Endothelial cell of umbilical vein (primary cell): ENCODE data around the gene PPIL6. TPM values are rescaled to one million over a fixed set of nuclear protein-coding genes. Genes with fewer than 3 reads are reported as not detected.

Source experiments
- BruUV-seq: library from RNA; stranded (reverse); fragments of 400-500 nt; replicated peaks from 2 replicates; lab custom pipeline; 2021; lab: Mats Ljungman, UMichigan
- CTCF ChIA-PET: fragments of 300-600, 350-600 bp; sonication (Branson Sonifier 250); formaldehyde crosslinking; loops from one replicate; lab custom pipeline; 2021; ENCODE audit warnings: antibody characterized with exemption, inconsistent platforms; lab: Charles Lee
- POLR2A ChIA-PET: fragments of 300-600, 350-600 bp; sonication (Branson Sonifier 250); formaldehyde crosslinking; loops from one replicate; lab custom pipeline; 2021; ENCODE audit warnings: antibody characterized with exemption, inconsistent platforms; lab: Charles Lee
- DNase-seq: peaks from one replicate; pipeline ENCODE4 v3.0.0-alpha.2; 2011; ENCODE audit warnings: low read depth, low spot score
- FAIRE-seq: peaks from 2 replicates; lab custom pipeline; 2011; peaks lifted over from hg19 to GRCh38; lab: Jason Lieb, UNC
- H2AFZ ChIP-seq: 2 replicates; pipeline ENCODE4 v1.6.0; 2012; ENCODE audit warnings: low read depth, low read length, control low read depth, inconsistent platforms
- H3K27ac ChIP-seq: 2 replicates; pipeline ENCODE4 v1.5.1; 2011; ENCODE audit warnings: low read depth, mild to moderate bottlenecking, control low read depth, low read length, moderate library complexity; ENCODE audit not compliant: insufficient read depth
- H3K27me3 ChIP-seq, 2 experiments: 2 replicates each; pipeline versions ENCODE4 v1.6.0 to v1.6.1; 2011; ENCODE audit warnings: low read length in 2 of 2, mixed read lengths in 1 of 2; ENCODE audit not compliant: control insufficient read depth in 2 of 2, insufficient read depth in 2 of 2
- H3K36me3 ChIP-seq, 2 experiments: 2 replicates in 1 of 2; 3 replicates in 1 of 2; pipeline ENCODE4 v1.5.1; 2011; ENCODE audit warnings: low read length in 2 of 2, mild to moderate bottlenecking in 1 of 2, moderate library complexity in 1 of 2; ENCODE audit not compliant: control insufficient read depth in 2 of 2, insufficient read depth in 2 of 2; ENCODE audit errors: extremely low read depth in 1 of 2
- H3K4me1 ChIP-seq: 3 replicates; pipeline ENCODE4 v1.5.1; 2011; ENCODE audit warnings: mild to moderate bottlenecking, low read length; ENCODE audit not compliant: control insufficient read depth, insufficient read depth; ENCODE audit errors: extremely low read depth
- H3K4me2 ChIP-seq: 2 replicates; pipeline ENCODE4 v1.6.1; 2011; ENCODE audit warnings: low read length, control low read depth, mixed read lengths; ENCODE audit not compliant: insufficient read depth
- H3K4me3 ChIP-seq, 3 experiments: fragments of 200-600 bp in 1 of 3; sonication (generic), shearing (Covaris generic) in 1 of 3; replicated peaks in 1 of 3; 2 replicates each; pipeline ENCODE4 v1.5.1; 2011 to 2016; ENCODE audit warnings: control low read depth in 3 of 3, low read length in 3 of 3, mild to moderate bottlenecking in 2 of 3, inconsistent platforms in 1 of 3, low read depth in 1 of 3, moderate library complexity in 1 of 3; ENCODE audit not compliant: insufficient read depth in 1 of 3
- H3K79me2 ChIP-seq: 2 replicates; pipeline ENCODE4 v1.6.0; 2012; ENCODE audit warnings: low read length, inconsistent platforms; ENCODE audit not compliant: control insufficient read depth, insufficient read depth
- H3K9ac ChIP-seq: replicated peaks from 2 replicates; pipeline ENCODE3; 2011; ENCODE audit warnings: low read length, control low read depth; ENCODE audit not compliant: insufficient read depth; ENCODE audit errors: extremely low read depth
- H3K9me1 ChIP-seq: replicated peaks from 3 replicates; pipeline ENCODE4 v1.6.0; 2011; ENCODE audit warnings: mild to moderate bottlenecking, low read length; ENCODE audit not compliant: control insufficient read depth, insufficient read depth; ENCODE audit errors: extremely low read depth
- H3K9me3 ChIP-seq: replicated peaks from 2 replicates; pipeline ENCODE4 v1.5.1; 2012; ENCODE audit warnings: low read length, inconsistent platforms; ENCODE audit not compliant: control insufficient read depth, insufficient read depth
- H4K20me1 ChIP-seq: replicated peaks from 2 replicates; pipeline ENCODE3; 2011; ENCODE audit warnings: mild to moderate bottlenecking, low read length; ENCODE audit not compliant: control insufficient read depth, insufficient read depth; ENCODE audit errors: extremely low read depth
- CTCF ChIP-seq, 2 donors: IDR thresholded peaks; 1 replicate in 1 of 2; 2 replicates in 1 of 2; pipeline ENCODE4 v1.5.1; 2011; ENCODE audit warnings: low read length in 2 of 2, mild to moderate bottlenecking in 2 of 2, moderate library complexity in 2 of 2, control low read depth in 1 of 2, inconsistent platforms in 1 of 2, low read depth in 1 of 2; ENCODE audit not compliant: insufficient read depth in 1 of 2; ENCODE audit errors: extremely low read depth in 1 of 2
- EZH2 ChIP-seq: IDR thresholded peaks from 2 replicates; pipeline ENCODE4 v1.6.1; 2012; ENCODE audit warnings: borderline replicate concordance, low read depth, mild to moderate bottlenecking, moderate library complexity, low read length, inconsistent platforms; ENCODE audit not compliant: severe bottlenecking
- FOS ChIP-seq: IDR thresholded peaks from 2 replicates; pipeline ENCODE4 v1.6.1; 2011; ENCODE audit warnings: mild to moderate bottlenecking, low read length, moderate library complexity, borderline replicate concordance; ENCODE audit not compliant: insufficient read depth
- GATA2 ChIP-seq: IDR thresholded peaks from 2 replicates; pipeline ENCODE4 v1.7.0; 2011; ENCODE audit warnings: low read depth, mild to moderate bottlenecking, moderate library complexity, mixed read lengths, low read length; ENCODE audit not compliant: insufficient read length, insufficient read depth
- JUN ChIP-seq: IDR thresholded peaks from 2 replicates; pipeline ENCODE4 v1.6.1; 2011; ENCODE audit warnings: borderline replicate concordance, low read depth; ENCODE audit not compliant: insufficient read length, insufficient read depth
- MAX ChIP-seq: IDR thresholded peaks from 2 replicates; pipeline ENCODE4 v1.6.1; 2011; ENCODE audit not compliant: insufficient read depth, insufficient read length
- MYC ChIP-seq: IDR thresholded peaks from one replicate; pipeline ENCODE4 v1.6.1; 2011; ENCODE audit warnings: mild to moderate bottlenecking, low read depth, low read length
- POLR2A ChIP-seq: IDR thresholded peaks from 2 replicates; pipeline ENCODE4 v1.6.1; 2012; ENCODE audit warnings: low read depth, mild to moderate bottlenecking, control low read depth, low read length
- POLR2AphosphoS5 ChIP-seq: IDR thresholded peaks from 2 replicates; pipeline ENCODE4 v1.6.1; 2012; ENCODE audit warnings: low read depth, mild to moderate bottlenecking, control low read depth, low read length, moderate library complexity; ENCODE audit not compliant: insufficient read depth
- dilution Hi-C: fragments of 300-500 bp; cut with MboI; formaldehyde crosslinking; loops from one replicate; pipeline ENCODE4 v1.15.0; 2019; ENCODE audit warnings: low sequenced_read_pairs; ENCODE audit not compliant: extremely low pct_ligation_motif_present
- intact Hi-C: fragments of 100-400 bp; cut with micrococcal nuclease; formaldehyde crosslinking; loops from one replicate; pipeline ENCODE4 v1.10.0; 2022
- polyA plus RNA-seq, 4 experiments: library from polyadenylated mRNA; depleted of rRNA in 3 of 4; stranded (reverse) in 3 of 4; unstranded in 1 of 4; fragments of >200 nt; gene quantifications; 2 replicates each; pipeline versions ENCODE4 v1.2.1 to v1.2.3, GENCODE V29; 2011 to 2012; ENCODE audit warnings: missing spikeins in 1 of 4
- total RNA-seq: library from RNA; stranded (reverse); gene quantifications from 2 replicates; pipeline ENCODE4 v1.2.3, GENCODE V29; 2021

PPIL6 gene
- total and polyA plus RNA-seq, 2 donors (not counting 3 experiments of a cell fraction or from before 2014, with no cell fraction given) = 0.11 to 0.33 TPM

- no peak for TF ChIP-seq POLR2A
- intact Hi-C loops (no loop called here), dilution Hi-C loops (no loop called here)
- Histone ChIP-seq H4K20me1 (no peaks in the 10 kb centered on the region), H3K4me3 (no peak overlapping the region), H3K4me2 (no peak overlapping the region), H3K9me1 (no peaks in the 10 kb centered on the region), H3K27me3 (no peaks in the 10 kb centered on the region), H3K4me1 (peaks cover 3% of the 10 kb centered on the region), H2AFZ (no peak overlapping the region), H3K9ac (no peak overlapping the region), H3K9me3 (no peaks in the 10 kb centered on the region), H3K79me2 (no peaks in the 10 kb centered on the region), H3K27ac (no peak overlapping the region), H3K36me3 (peaks cover 0 to 2% of the 10 kb centered on the region in 2 experiments)
- ChIA-PET POLR2A (no interaction called here), CTCF (no interaction called here)
- no TSS peak for BruUV-seq
- DNase-seq (no peak), FAIRE-seq (no peak)
Observed at GRCh38 chr6:109451376-109451775, 10.9 kb upstream of the PPIL6 start.

- ChIA-PET CTCF (interaction anchor here (1.7 kb wide), 1 partner anchor 10 kb away, joined by 6 read pairs; the partner anchor contains the start of genes PPIL6 and SMPD2), POLR2A (no interaction called here)
- H3K9me3 ChIP-seq = no peaks in the 10 kb centered on the region
- intact Hi-C loops (no loop called here), dilution Hi-C loops (no loop called here)
- DNase-seq = no peak
- H3K9me1 ChIP-seq = no peaks in the 10 kb centered on the region
- no peak overlapping the region for H3K27ac ChIP-seq
- H2AFZ ChIP-seq = no peak overlapping the region
- H3K79me2 ChIP-seq = no peaks in the 10 kb centered on the region
- TF ChIP-seq POLR2A = no peak
- TF ChIP-seq MYC = no peak
- no peak for TF ChIP-seq CTCF (IDR thresholded peaks at IDR 0.05; ENCODE audit: extremely low read depth in 1 of 2, insufficient read depth in 1 of 2, low read depth in 1 of 2, low read length in 2 of 2)
- no peak for TF ChIP-seq FOS
- no peak for TF ChIP-seq JUN
- no peak for TF ChIP-seq EZH2
- no peak for TF ChIP-seq POLR2AphosphoS5
- no peak for TF ChIP-seq MAX
- TF ChIP-seq GATA2 = no peak
- H3K36me3 ChIP-seq = peaks cover 0 to 3% of the 10 kb centered on the region in 2 experiments
- no peaks in the 10 kb centered on the region for H3K4me1 ChIP-seq
- no peaks in the 10 kb centered on the region for H4K20me1 ChIP-seq
- FAIRE-seq = no peak
- H3K4me2 ChIP-seq = no peak overlapping the region
- no TSS peak for BruUV-seq
- H3K27me3 ChIP-seq = no peaks in the 10 kb centered on the region
- H3K9ac ChIP-seq = no peak overlapping the region
- no peak overlapping the region for H3K4me3 ChIP-seq
Observed at GRCh38 chr6:109450801-109451200, 10.4 kb upstream of the PPIL6 start.
